IPS DF 6.9 (cell line): ENCODE measurements around the gene TMEM150A.

Experiments used
- DNase-seq: peaks from one replicate; pipeline ENCODE4 v3.0.0-alpha.2; 2013; ENCODE audit warnings: low read depth, low spot score
- H3K27ac ChIP-seq: one replicate; pipeline ENCODE4 v1.5.1; 2013; ENCODE audit warnings: low read length, control low read depth
- H3K27me3 ChIP-seq: 2 replicates; pipeline ENCODE4 v1.6.1; 2013; ENCODE audit warnings: mild to moderate bottlenecking, low read length; ENCODE audit not compliant: control insufficient read depth, insufficient read depth
- H3K36me3 ChIP-seq: 2 replicates; pipeline ENCODE4 v1.6.1; 2013; ENCODE audit warnings: low read length; ENCODE audit not compliant: control insufficient read depth, insufficient read depth
- H3K4me1 ChIP-seq: 2 replicates; pipeline ENCODE4 v1.6.1; 2013; ENCODE audit warnings: low read length; ENCODE audit not compliant: control insufficient read depth, insufficient read depth
- H3K4me3 ChIP-seq: 2 replicates; pipeline ENCODE4 v1.5.1; 2013; ENCODE audit warnings: mild to moderate bottlenecking, low read length
- H3K9me3 ChIP-seq: 2 replicates; pipeline ENCODE4 v1.6.1; 2013; ENCODE audit warnings: low read length, inconsistent platforms; ENCODE audit not compliant: control insufficient read depth, insufficient read depth
- WGBS: extraction: QIAGEN DNeasy Blood & Tissue Kit; methylation state at CpG from one replicate; pipeline ENCODE4 v1.1.7; 2013; ENCODE audit warnings: mixed read lengths, missing lambda C conversion rate; ENCODE audit not compliant: insufficient read length, insufficient coverage; 5-methylcytosine and 5-hydroxymethylcytosine counted together

The TMEM150A gene

DNA sequence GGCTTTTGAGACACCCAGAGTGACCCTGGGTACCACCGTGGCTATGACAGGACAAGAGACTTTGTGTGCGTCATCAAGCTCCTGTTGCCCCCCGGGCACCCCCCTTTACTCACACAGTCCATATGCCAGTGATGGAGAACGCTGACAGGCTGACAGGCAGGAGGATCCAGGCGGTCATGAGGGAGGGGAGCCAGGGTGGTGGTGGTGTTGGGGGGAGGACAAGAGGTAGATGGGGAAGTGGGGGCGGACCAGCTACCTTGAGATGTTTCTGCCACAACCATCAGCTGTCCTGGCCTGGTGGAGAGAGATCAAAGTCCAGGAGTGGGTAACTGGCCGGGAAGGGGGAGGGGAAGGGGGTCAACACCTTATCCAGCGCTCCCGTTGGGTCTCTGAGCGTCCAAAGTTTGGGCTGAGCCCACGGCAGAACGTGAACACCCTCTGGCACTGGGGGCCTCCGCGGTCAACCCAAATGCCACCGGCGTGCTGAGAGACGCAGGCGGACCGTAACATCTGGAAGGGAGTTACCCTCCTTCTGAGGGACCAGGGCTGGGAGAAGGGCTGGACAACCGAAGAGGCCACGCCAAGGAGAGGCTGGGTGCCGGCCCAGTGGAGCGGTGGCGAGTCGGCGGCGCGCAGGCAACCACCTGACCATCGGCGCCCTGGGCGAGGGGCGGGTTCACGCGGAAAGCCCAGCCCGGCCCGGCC lies 575 bp downstream of the TMEM150A start:
- Histone ChIP-seq H3K9me3 (no peaks in the 10 kb centered on the region), H3K27me3 (no peaks in the 10 kb centered on the region), H3K36me3 (0 out of 2 replicates have a peak, but pooled peaks cover 4% of the 10 kb centered on the region), H3K4me1 (peaks cover 3% of the 10 kb centered on the region; the same call in 1 of the 2 replicates), H3K4me3 (peak overlapping the region; percentile 98), H3K27ac (no peak overlapping the region)
- no CpG with 5 or more reads among the region's 36 CpGs for WGBS
- no peak for DNase-seq

DNA sequence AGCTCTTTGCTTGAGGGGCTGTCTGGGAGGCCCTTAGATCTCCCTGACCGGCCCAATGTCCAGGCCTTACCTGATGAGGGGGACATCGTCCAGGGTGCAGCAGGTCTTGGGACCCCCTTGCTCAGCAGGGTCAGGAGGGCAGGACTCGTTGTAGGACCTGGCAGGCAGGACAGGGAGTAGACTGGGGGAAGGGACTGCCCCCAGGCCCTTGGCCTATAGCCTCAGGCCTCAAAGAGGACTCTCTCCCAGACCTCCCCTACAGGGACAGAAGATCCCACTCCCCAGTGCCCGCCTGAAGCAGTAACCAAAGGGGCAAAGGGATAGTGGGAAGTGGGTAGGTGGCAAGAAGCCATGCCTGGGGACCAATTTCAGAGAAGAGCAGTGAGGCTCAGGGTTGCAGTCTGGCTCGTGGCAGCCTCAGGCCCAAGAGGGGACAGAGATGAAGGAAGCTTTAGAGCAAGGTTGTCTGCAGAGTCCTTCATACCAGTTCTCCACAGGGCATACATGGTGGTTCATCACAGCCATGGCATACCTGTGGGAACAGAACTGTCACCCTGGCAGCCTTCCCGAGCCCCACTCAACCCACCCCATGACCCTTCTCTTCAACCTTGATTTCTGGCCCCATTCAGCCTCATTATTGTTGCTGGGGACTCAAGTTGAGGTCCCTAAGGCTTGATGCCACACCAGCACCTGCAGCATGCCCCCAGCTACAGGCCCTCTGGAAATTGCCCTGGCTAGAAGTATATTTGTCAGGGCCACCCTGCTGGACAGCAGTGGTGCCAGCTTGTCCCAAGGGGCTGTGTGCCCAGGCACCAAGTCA lies 1.3 kb downstream of the TMEM150A start:
- Histone ChIP-seq H3K27ac (no peak overlapping the region), H3K9me3 (no peaks in the 10 kb centered on the region), H3K4me3 (no peak overlapping the region), H3K4me1 (peaks cover 3% of the 10 kb centered on the region; the same call in 1 of the 2 replicates), H3K27me3 (no peaks in the 10 kb centered on the region), H3K36me3 (0 out of 2 replicates have a peak, but pooled peaks cover 4% of the 10 kb centered on the region)
- no peak for DNase-seq
- no CpG with 5 or more reads among the region's 6 CpGs for WGBS

DNA sequence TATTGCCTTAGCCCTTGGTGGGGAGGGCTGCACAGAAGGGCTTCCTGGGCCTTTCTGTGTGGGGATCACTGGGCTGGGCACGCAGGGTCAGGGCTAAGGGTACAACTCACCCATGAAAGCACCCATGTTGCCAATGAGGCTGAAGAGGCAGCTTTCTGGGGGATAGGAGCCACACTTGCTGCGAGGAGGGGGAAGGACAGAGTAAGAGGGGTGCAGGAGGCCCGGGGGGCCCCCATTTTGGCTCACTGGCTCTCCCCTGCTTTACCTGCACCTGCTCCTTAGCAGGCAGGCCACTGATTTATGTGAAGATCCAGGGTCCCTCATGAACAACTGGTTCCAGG lies 2.3 kb downstream of the TMEM150A start:
- Histone ChIP-seq H3K4me1 (peaks cover 3% of the 10 kb centered on the region; the same call in 1 of the 2 replicates), H3K27me3 (no peaks in the 10 kb centered on the region), H3K4me3 (no peak overlapping the region), H3K36me3 (0 out of 2 replicates have a peak, but pooled peaks cover 4% of the 10 kb centered on the region), H3K9me3 (no peaks in the 10 kb centered on the region), H3K27ac (no peak overlapping the region)
- DNase-seq: no peak
- WGBS: no CpG with 5 or more reads among the region's 3 CpGs

DNA sequence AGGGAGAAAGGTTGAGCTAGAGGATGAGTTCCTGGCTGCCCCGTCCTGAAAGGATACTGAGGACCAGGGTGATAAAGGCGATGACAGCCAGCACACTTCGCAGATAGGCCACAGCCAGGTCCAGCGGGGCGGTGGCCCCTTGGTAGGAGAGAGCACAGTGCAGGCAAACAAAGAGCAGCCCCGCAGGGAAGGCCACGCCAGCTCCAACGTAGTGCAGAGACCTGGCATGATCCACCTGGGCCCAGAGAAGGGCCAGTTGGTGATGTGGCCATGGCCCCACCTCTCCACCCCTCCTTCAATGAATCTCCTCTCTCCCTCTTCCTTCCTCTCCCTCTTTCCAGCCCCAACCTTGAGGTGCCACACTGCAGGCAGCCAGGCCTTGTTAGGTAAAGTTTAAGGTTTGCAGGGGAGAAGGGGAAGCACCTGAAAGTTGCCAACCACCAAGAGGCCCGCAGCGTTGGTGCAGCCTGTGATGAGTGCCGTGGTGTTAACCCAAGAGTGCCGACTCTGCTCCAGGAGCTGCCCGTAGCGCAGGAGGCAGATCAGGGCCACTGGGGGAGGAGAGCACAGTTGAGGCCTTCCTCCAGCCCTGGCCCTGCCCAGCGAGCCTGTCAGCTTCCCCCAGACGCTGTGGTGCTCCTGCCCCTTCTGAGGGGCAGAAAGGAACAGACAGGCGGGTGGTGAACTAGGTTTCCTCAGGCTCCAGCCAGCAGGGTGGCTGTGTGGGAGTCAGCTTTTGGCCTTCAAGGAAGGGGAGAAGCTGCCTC lies 2.8 kb downstream of the TMEM150A start:
- Histone ChIP-seq H3K27ac (no peak overlapping the region), H3K36me3 (0 out of 2 replicates have a peak, but pooled peaks cover 4% of the 10 kb centered on the region), H3K9me3 (no peaks in the 10 kb centered on the region), H3K27me3 (no peaks in the 10 kb centered on the region), H3K4me3 (no peak overlapping the region), H3K4me1 (peaks cover 3% of the 10 kb centered on the region; the same call in 1 of the 2 replicates)
- WGBS: no CpG with 5 or more reads among the region's 17 CpGs
- DNase-seq: no peak

DNA sequence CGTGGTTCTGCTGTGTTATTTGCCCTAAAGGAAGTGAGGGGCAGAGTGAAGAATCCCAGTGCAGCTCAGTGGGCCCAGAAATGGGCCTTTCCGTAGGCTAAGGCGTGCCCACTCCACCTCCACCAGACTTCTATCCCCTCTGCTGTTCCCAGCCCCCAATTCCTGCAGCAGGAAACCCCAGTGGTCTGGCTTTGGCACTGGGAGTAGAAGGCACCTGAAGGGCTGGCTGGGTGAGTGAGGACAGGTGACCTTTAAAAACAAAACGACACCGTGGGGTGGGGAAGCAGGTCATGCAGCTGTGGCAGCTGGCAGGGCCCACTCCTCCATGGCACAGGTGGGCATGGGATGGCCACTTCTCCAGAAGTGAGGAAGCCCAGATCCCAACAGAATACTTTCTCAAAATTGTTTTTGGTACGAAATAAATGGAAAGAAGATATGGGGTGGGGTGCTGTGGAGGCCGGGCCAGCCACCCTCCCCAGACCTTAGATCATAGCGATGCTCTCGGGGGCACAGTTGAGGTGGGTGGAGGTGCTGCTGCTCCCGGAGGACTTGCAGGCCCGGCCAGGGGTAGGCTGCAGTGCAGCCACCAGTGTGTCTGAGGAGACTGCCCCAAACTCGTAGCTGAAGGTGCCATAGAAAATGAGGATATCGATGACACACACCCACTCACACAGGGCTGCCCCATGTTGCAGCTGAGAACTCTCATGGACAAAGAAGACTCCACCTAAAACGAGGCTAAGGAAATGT lies 3.7 kb downstream of the TMEM150A start:
- Histone ChIP-seq H3K36me3 (0 out of 2 replicates have a peak, but pooled peaks cover 4% of the 10 kb centered on the region), H3K9me3 (no peaks in the 10 kb centered on the region), H3K4me3 (no peak overlapping the region), H3K27ac (no peak overlapping the region), H3K4me1 (peaks cover 3% of the 10 kb centered on the region; the same call in 1 of the 2 replicates), H3K27me3 (no peaks in the 10 kb centered on the region)
- no peak for DNase-seq
- WGBS: no CpG with 5 or more reads among the region's 14 CpGs

DNA sequence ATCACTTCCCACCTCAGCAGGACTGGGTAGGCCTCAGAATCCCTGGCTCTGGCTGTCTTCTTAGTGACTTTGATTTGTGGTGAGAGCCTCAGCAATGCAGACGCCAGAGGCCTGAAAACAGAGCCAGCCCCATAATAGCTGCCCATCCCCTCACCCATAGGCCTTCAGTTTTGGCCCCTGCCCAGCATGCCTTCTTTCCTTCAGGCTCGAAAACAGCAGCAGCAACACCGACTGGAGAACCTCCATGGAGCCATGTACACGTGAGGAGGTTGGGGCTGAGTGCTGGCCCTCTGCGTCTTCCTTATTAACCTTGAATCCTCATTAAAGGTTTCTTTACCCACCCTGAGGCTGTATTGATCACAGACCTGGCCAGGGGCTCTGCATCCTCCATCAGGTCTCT lies 5.3 kb downstream of the TMEM150A start:
- H3K4me1 ChIP-seq: peaks cover 3% of the 10 kb centered on the region; the same call in 1 of the 2 replicates
- H3K27ac ChIP-seq: no peak overlapping the region
- no peak for DNase-seq
- H3K9me3 ChIP-seq: no peaks in the 10 kb centered on the region
- H3K4me3 ChIP-seq: no peak overlapping the region
- H3K27me3 ChIP-seq: no peaks in the 10 kb centered on the region
- H3K36me3 ChIP-seq: 0 out of 2 replicates have a peak, but pooled peaks cover 4% of the 10 kb centered on the region
- WGBS: no CpG with 5 or more reads among the region's 5 CpGs

DNA sequence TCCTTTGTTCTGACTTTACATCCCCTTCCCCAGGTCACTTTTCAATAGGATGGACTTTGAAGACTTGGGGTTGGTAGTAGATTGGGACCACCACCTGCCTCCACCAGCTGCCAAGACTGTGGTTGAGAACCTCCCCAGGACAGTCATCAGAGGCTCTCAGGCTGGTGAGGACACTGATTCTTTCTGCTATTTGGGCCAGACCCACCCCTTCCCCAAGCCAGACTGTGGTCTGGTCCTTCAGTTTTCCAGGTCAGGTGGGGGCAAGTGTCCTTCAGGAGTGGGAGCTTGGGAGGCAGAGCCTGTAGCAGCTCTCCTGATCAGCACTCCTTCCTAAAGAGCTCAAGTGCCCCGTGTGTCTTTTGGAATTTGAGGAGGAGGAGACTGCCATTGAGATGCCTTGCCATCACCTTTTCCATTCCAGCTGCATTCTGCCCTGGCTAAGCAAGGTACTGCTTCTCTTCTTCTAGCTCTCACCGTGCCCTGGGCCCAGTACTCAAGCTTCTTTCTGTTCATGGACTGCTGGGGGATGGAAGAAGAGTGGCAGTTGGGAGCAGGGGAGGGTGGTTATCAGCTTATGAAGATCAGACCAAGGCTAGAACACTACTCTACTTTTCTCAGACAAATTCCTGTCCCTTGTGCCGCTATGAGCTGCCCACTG lies 5.9 kb downstream of the TMEM150A start:
- no CpG with 5 or more reads among the region's 3 CpGs for WGBS
- H3K36me3 ChIP-seq: 0 out of 2 replicates have a peak, but pooled peaks cover 4% of the 10 kb centered on the region
- H3K27me3 ChIP-seq: no peaks in the 10 kb centered on the region
- no peak overlapping the region; the same call in 1 of the 2 replicates for H3K4me3 ChIP-seq
- no peak overlapping the region for H3K27ac ChIP-seq
- no peaks in the 10 kb centered on the region; the same call in 1 of the 2 replicates for H3K4me1 ChIP-seq
- no peaks in the 10 kb centered on the region for H3K9me3 ChIP-seq
- DNase-seq: no peak

DNA sequence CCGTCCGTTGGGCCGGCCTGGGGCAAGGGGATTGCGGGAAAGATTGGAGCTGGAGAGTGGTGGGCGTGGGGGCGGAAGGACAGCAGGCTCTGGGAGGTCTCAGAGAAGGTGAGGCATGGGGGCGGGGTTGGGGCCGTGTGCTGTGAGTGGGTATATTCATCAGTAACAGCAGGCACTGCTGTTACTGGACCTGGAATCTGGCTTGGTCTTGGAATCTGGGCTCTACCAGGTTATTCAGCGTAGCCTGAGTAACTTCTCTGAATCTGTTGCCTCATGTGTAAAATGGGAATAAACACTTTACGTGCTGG lies 6.5 kb downstream of the TMEM150A start:
- DNase-seq: no peak
- H3K27ac ChIP-seq: no peak overlapping the region
- no peaks in the 10 kb centered on the region for H3K27me3 ChIP-seq
- WGBS: no CpG with 5 or more reads among the region's 10 CpGs
- peak overlapping the region; percentile 67; the same call in 1 of the 2 replicates for H3K4me3 ChIP-seq
- H3K9me3 ChIP-seq: no peaks in the 10 kb centered on the region
- no peaks in the 10 kb centered on the region; the same call in 1 of the 2 replicates for H3K4me1 ChIP-seq
- H3K36me3 ChIP-seq: 0 out of 2 replicates have a peak, but pooled peaks cover 4% of the 10 kb centered on the region

DNA sequence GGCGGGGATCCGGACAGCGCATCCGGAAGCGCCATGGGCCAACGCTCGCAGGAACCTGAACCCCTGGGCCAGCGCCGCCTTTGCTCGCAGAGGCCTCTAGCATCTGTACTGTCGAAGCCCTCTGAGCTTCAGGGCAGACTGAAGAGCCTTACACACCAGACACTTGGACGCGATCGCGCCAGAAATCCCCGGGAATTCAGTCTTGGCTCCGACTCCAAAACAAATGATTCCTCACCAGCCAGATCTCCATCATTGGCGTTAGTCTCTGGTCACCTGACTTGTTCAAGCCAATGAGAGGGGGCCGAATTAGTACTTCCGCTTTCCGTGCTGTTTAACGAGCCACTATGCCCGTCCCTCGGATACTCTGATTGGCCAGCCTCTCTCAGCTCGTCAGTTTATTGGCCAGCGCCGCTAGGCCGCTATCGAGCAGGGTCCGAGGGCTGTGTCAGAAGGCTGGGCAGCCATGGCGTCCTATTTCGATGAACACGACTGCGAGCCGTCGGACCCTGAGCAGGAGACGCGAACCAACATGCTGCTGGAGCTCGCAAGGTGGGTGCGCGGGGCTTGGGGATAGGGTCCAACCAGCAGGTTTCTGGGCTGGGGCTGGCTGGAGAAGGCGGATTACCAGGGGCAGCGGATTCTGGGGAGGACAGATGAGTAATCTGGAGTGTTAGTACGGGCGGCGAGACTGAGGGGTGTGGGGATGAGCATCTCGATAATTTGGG lies 7.0 kb downstream of the TMEM150A start, which contains the start of gene RNF181:
RNF181 (plus strand) TSS at position 445 of the 725 bp plus-strand sequence; CDS start at position 464, 19 bp downstream.
- DNase-seq: peak; percentile 95
- H3K4me3 ChIP-seq: peak within 1 kb of the TSS; percentile 67

More for the DNA sequence above, 7.0 kb downstream of the TMEM150A start, which contains the start of gene RNF181:
- Histone ChIP-seq H3K36me3 (0 out of 2 replicates have a peak, but pooled peaks cover 4% of the 10 kb centered on the region), H3K9me3 (no peaks in the 10 kb centered on the region), H3K4me1 (no peaks in the 10 kb centered on the region; the same call in 1 of the 2 replicates), H3K27me3 (no peaks in the 10 kb centered on the region), H3K27ac (no peak within 1 kb of the TSS)
- no CpG with 5 or more reads among the region's 47 CpGs for WGBS
